Mucosa of stomach (tissue), 1 donor: ENCODE results near the gene HLF.
A peak's percentile ranks its signal among the peaks of the same experiment; 100 is the strongest.

Source experiments
- H3K27me3 ChIP-seq: one replicate; pipeline ENCODE4 v1.7.0; 2013; ENCODE audit warnings: mild to moderate bottlenecking, low read length; ENCODE audit not compliant: control insufficient read depth, insufficient read depth
- H3K36me3 ChIP-seq: one replicate; pipeline ENCODE4 v1.7.0; 2013; ENCODE audit warnings: low read length; ENCODE audit not compliant: control insufficient read depth, insufficient read depth
- H3K4me1 ChIP-seq: one replicate; pipeline ENCODE4 v1.7.0; 2013; ENCODE audit warnings: mild to moderate bottlenecking, low read length; ENCODE audit not compliant: control insufficient read depth, insufficient read depth
- H3K4me3 ChIP-seq: one replicate; pipeline ENCODE4 v1.7.0; 2013; ENCODE audit warnings: low read length
- H3K9ac ChIP-seq: one replicate; pipeline ENCODE4 v1.7.0; 2013; ENCODE audit warnings: mild to moderate bottlenecking, low read length, moderate library complexity
- H3K9me3 ChIP-seq: one replicate; pipeline ENCODE4 v1.7.0; 2013; ENCODE audit warnings: mild to moderate bottlenecking, low read length, moderate library complexity; ENCODE audit not compliant: control insufficient read depth
- donor health status: Pancreatic carcinoma.

HLF gene

DNA sequence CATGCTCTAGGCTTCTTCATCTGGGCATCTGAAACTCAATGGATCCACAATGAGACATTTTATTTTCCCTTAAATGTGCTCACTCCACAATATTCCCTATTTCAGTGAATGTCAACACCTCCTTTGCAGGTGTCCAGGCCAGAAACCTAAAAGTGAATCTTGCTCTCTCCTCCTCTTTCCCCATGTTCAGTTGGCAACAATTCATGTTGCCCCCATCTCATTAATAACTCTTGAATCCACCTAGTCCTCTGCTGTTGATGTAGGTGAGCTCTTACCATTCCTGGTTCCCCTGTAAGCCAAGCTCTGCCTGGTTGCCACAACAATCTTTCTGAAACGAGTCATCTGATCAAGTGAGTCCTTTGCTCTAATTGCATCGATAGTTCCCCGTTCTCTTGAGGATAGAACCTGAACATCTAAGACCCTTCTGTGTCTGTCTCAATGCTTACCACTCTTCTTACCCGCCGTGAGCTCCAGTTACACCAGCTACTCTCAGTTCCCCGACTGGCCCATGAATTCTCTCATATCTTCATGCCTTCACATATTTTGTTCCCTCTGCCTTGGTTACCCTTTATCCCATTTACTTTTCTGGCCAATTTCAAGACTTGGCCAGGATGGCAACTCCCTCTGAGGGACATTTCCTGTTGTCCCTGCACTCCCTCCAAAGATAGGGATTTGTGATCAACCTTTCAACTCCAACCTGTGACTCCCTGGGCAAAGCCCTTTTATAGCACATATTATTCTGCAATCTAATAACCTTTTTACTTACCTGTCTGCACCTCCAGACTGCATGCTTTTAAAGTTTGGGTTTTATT, 35.9 kb downstream of the HLF start:
- Histone ChIP-seq H3K27me3 (no peaks in the 10 kb centered on the region), H3K4me1 (peaks cover 12% of the 10 kb centered on the region), H3K4me3 (no peak overlapping the region), H3K36me3 (no peaks in the 10 kb centered on the region), H3K9me3 (no peaks in the 10 kb centered on the region), H3K9ac (no peak overlapping the region)

DNA sequence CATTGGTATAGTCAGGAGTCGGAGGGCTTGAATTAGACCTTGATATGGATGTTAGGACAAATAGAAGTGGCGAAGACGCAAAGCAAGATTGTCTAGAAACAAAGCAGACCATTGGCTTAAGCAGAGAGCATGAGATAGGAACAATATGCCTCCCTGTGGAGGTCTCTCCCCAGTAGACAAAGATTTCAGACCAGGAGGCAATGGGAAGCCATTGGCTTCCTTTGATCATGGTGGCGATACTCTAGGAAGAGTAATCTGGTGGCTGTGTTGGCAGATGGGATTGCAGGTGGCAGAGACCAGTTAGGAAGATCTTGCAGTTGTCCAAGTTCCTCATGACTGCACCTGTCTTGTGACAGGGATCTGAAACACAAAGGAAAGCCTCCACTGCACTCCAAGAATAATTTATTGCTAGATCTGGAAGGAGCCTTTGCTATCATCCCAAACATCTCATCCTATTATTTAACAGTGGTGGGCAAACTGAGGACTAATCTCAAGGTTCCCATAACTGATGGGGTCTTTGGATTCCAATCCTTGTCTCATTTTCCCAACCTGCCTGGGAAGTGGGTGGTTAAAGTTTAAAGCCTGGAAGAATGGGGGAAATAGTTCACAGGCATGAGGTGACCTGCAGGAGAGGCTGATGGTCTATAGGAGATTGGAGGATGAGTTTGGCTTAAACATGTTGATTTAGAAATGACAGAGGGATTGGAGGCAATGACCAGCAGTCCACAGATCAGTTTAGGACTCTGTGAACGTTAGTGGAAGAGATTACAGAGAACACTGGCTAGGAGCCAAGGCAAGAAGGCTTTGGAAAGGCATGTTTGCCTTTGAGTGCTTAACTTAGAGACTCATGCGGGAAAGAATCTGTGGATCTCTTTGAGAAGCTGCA, 37.0 kb downstream of the HLF start:
- no peaks in the 10 kb centered on the region for H3K36me3 ChIP-seq
- H3K27me3 ChIP-seq = no peaks in the 10 kb centered on the region
- no peak overlapping the region for H3K9ac ChIP-seq
- H3K9me3 ChIP-seq = no peaks in the 10 kb centered on the region
- H3K4me3 ChIP-seq = no peak overlapping the region
- H3K4me1 ChIP-seq = peaks cover 15% of the 10 kb centered on the region

DNA sequence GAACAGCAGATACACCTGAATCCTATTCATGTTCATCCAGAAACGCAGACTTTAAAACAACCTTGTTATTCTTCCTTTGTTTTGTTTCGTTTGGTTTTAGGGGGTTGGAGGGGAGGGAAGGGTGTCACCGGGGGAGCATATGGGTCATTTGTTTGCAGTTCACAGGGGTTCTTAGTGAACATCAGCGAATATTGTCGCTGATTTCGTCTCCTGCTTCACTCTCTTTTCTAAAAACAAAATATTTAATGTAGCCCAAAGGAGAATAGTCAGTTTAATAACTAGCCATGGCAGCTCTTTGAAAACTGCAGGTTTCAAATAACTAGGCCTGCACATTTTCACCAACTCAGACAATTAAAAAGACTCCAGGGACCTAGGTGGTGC, 37.6 kb downstream of the HLF start:
- no peaks in the 10 kb centered on the region for H3K27me3 ChIP-seq
- H3K36me3 ChIP-seq = no peaks in the 10 kb centered on the region
- no peak overlapping the region for H3K9ac ChIP-seq
- no peaks in the 10 kb centered on the region for H3K9me3 ChIP-seq
- H3K4me3 ChIP-seq = no peak overlapping the region
- H3K4me1 ChIP-seq = peaks cover 15% of the 10 kb centered on the region

DNA sequence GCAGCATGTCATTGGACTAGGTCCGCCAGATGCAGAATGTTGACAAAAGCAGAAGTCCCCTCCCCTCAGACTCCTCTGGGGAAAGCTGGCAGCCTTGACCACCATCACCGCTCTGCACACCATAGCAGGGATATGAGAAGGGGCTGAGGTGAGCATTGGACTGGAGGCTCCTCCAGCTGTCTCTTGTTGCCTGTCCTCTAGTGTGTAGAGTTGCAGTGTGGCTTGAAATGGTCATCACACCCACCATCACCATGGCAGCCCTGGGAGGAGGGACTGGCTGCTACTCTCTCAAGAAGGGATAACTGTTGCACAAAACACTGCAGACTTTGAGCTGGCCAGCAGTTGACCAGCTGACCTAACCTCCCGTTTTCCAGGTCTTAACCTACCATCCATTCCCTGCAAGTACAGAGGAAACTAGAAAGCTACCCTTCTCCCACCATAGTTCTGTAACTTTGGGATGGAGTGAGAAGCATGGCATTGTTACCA, 38.3 kb downstream of the HLF start:
- Histone ChIP-seq H3K4me1 (peaks cover 15% of the 10 kb centered on the region), H3K27me3 (no peaks in the 10 kb centered on the region), H3K36me3 (no peaks in the 10 kb centered on the region), H3K9me3 (no peaks in the 10 kb centered on the region), H3K9ac (no peak overlapping the region), H3K4me3 (no peak overlapping the region)

DNA sequence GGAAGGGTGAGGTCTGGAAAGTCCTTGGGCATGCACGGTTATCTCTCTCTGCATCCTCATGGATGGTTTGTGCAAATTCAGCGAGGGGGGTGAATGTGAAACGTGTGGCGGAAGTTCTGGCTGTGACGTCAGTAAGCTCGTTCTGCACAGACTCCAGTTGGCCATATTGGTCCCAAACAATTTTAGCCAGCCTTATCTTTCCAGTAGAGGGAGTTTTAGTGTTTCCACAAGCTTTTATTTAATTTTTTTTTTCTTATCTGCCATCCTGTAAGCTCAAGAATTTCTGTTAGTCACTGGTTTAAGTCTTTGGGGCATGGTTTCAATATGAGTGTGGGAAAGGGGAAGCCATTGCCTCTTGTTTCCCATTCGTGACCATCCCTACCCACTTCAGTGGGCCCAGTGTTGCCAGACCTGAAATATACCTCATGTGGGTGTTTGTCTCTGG, 39.0 kb downstream of the HLF start:
- Histone ChIP-seq H3K36me3 (no peaks in the 10 kb centered on the region), H3K27me3 (no peaks in the 10 kb centered on the region), H3K4me3 (no peak overlapping the region), H3K4me1 (peaks cover 15% of the 10 kb centered on the region), H3K9ac (no peak overlapping the region), H3K9me3 (no peaks in the 10 kb centered on the region)

DNA sequence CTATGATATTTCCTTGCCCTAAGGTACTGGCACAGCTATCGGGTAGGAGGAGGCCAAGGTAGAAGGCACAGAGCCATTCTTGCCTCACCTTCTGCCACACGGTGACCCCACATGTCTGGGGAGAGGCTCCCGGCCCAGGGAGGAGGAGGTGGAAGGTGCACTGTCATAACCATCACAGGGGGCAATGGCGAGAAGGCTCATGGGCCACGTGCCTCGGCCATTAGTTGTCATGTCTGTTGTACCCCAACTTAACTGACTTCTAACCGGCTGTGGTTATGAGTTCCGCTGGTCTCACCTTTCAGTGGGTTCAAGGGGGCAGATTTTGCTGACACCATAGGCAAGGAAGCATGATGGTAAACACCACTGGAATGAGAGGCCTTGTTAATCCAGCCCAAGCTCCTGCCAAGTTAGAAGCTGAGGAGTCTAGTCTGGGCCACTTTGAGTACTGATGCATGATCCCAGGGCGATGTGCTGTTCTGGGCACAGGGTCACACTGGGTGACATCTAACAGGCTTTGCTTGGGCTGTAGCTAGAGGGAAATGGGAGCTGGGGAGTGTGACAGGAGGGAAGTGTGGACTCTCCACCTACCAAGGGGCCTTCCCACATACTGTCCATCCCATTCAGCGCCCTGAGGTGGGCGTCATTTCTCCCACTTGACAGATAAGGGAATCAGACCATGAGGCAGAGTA, 39.6 kb downstream of the HLF start:
- Histone ChIP-seq H3K36me3 (no peaks in the 10 kb centered on the region), H3K4me1 (peaks cover 15% of the 10 kb centered on the region), H3K27me3 (no peaks in the 10 kb centered on the region), H3K9me3 (no peaks in the 10 kb centered on the region), H3K9ac (no peak overlapping the region), H3K4me3 (no peak overlapping the region)

DNA sequence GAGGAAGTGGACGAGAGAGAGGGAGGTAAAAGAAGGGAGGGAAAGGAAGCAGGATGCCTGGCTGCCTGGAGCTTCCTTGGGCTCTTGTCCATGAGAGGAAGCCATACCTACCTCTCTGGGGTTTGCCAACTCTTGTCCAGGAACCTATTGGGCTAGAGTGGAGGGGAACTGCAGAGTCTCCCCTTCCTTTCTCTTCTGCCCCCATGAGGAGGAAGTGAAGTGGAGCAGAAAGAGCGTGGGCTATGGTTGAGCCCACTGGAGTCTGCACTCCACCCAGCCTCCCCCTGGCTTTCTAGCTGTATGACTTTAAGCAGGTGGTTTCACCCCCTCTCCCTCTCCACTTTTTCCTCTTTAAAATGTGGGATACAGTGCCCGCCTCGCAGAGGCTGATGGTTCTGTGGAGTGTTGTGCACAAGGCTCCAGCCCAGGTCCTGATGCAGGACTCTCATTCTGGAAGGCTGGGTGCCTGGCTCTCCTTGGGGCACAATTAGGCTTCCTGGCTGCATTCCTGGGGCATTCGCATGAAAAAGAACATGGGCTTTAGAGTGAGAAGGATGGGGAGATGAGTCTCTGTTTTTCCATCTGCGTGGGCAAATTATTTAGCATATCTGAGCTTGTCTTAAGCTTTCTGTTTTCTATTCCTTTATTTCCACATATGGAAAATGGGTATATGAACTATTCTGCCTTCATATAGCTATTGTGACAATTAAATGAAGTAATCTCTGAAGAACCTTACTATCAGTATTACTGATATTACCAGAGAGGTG, 40.7 kb downstream of the HLF start:
- Histone ChIP-seq H3K9me3 (no peaks in the 10 kb centered on the region), H3K4me3 (no peak overlapping the region), H3K27me3 (no peaks in the 10 kb centered on the region), H3K9ac (peak overlapping the region; percentile 19), H3K4me1 (peaks cover 15% of the 10 kb centered on the region), H3K36me3 (no peaks in the 10 kb centered on the region)

DNA sequence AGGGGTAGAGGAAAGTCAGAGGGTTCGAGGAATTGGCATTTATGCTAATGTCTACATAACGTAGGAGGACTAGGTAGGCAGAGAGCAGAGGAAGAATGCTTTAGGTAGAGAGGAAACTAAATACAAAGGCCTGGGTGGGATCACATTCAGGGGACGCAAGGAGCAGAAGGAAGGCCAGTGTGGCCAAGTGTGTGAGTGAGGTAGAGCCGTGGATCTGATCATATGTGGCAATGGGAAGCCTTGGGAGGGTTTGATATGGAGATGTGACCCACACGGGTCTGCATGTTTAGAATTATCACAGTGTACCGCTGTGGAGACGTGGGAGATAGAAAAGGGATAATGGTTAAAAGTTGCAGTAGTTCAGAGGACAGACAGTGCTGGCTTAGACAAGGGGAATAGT, 43.1 kb downstream of the HLF start:
- Histone ChIP-seq H3K9ac (no peak overlapping the region), H3K36me3 (no peaks in the 10 kb centered on the region), H3K4me3 (no peak overlapping the region), H3K9me3 (no peaks in the 10 kb centered on the region), H3K4me1 (peaks cover 10% of the 10 kb centered on the region), H3K27me3 (no peaks in the 10 kb centered on the region)

DNA sequence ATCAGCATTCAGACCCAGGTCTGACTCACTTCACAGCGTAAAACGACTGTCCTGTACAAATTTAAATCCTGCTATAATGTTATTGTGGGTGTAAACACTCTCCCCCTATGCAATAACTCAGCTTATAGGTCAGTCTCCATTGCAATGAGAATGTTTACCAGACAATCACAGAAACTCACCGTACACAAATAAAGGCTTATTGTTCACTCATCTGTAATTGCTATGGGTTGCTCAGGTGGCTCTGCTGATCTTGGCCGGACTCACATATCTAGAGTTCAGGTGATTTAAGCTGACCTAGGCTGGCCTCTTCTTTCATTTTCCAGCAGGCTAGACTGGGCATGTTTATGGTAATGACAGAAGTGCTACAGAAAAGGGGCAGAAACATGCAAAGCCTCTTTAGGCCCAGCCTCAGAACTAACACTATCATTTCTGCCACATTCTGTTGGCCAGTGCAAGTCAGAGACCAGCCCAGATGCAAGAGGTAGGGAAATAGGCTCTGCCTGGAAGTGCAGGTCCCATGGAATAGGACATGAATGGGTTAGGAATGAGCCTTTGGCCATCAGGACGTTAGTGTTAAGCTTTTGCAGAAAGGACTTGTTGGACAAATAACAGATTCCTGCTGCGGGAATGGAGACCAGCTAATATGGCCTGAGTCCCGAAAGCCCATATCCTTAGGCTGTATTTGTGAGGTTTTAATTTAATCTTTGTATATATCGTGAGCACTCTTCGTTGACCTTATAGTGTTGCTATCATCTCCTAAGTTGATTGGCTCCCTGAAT, 44.0 kb downstream of the HLF start:
- Histone ChIP-seq H3K4me3 (no peak overlapping the region), H3K9me3 (no peaks in the 10 kb centered on the region), H3K27me3 (no peaks in the 10 kb centered on the region), H3K9ac (no peak overlapping the region), H3K4me1 (peaks cover 10% of the 10 kb centered on the region), H3K36me3 (no peaks in the 10 kb centered on the region)

DNA sequence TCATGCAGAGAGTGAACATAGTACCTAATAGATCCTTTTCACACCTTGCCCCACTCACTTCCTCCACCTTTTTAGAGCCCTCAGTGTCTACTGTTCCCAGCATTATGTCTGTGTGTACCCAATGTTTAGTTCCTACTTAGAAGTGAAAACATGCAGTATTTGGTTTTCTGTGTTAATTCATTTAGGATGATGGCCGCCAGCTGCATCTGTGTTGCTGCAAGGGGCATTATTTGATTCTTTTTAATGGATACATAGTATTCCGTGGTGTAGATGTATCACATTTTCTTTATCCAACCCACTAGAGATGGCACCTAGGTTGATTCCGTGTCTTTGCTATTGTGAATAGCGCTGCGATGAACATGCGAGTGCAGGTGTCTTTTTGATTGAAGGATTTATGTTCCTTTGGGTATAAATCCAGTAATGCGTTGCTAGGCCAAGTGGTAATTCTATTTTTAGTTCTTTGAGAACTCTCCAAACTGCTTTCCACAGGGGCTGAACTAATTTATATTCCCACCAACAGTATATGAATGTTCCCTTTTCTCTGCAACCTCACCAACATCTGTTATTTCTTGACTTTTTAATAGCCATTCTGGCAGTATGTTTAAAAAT, 47.1 kb downstream of the HLF start:
- no peak overlapping the region for H3K9ac ChIP-seq

More for the DNA sequence above, 47.1 kb downstream of the HLF start:
- no peaks in the 10 kb centered on the region for H3K9me3 ChIP-seq
- H3K27me3 ChIP-seq = no peaks in the 10 kb centered on the region
- H3K4me1 ChIP-seq = no peaks in the 10 kb centered on the region
- no peaks in the 10 kb centered on the region for H3K36me3 ChIP-seq
- no peak overlapping the region for H3K4me3 ChIP-seq
